Activated gamma-delta T cell (primary cell): ENCODE data around the gene SRCAP.
A peak's percentile ranks its signal among the peaks of the same experiment; 100 is the strongest.

Source experiments
- DNase-seq: peaks from one replicate; lab custom pipeline; 2025; lab: John Stamatoyannopoulos, UW

Gene SRCAP

GRCh38 chr16:30736995-30737793 lies 38.2 kb downstream of the SRCAP start:
- no peak for DNase-seq

DNA sequence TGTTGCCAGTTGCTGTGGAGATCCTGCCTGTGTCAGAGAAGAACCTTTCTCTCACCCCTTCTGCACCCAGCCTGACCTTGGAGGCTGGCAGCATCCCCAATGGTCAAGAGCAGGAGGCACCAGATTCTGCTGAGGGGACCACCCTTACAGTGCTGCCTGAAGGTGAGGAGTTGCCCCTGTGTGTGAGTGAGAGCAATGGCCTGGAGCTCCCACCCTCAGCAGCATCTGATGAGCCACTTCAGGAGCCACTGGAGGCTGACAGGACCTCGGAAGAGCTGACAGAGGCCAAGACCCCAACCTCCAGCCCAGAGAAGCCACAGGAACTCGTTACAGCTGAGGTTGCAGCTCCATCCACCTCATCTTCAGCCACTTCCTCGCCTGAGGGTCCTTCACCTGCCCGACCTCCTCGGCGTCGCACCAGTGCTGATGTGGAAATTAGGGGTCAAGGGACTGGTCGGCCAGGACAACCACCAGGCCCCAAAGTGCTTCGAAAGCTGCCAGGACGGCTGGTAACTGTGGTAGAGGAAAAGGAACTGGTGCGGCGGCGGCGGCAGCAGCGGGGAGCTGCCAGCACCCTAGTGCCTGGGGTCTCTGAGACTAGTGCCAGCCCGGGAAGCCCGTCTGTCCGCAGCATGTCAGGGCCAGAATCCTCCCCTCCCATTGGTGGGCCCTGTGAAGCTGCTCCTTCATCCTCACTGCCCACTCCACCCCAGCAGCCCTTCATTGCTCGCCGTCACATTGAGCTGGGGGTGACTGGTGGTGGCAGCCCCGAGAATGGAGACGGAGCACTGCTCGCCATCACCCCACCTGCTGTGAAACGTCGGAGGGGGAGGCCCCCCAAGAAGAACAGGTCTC lies 39.0 kb downstream of the SRCAP start:
- no peak for DNase-seq

GRCh38 chr16:30738984-30739951 lies 40.3 kb downstream of the SRCAP start:
- DNase-seq: no peak

- no peak for DNase-seq
Measured at GRCh38 chr16:30740364-30741251, 41.6 kb downstream of the SRCAP start.

DNA sequence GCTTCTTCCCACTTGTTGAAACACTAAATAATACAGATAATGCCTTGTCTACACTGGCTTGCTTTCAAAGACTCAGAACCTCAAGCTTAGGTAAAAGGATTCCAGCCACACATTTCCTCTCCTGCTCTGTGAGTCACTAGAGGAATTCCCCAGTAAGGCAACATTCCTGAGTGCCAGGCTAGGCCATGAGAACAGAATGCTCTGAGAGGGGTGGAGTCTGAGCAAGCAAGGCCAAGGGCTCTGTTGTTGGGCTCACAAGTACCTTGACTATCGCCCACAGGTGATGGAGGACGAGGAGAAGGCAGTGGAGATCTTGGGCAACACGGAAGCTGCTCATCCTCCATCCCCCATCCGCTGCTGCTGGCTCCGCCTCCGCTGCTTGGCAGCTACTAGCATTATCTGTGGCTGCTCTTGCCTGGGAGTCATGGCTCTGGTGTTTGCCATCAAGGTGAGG lies 42.5 kb downstream of the SRCAP start:
- no peak for DNase-seq

DNA sequence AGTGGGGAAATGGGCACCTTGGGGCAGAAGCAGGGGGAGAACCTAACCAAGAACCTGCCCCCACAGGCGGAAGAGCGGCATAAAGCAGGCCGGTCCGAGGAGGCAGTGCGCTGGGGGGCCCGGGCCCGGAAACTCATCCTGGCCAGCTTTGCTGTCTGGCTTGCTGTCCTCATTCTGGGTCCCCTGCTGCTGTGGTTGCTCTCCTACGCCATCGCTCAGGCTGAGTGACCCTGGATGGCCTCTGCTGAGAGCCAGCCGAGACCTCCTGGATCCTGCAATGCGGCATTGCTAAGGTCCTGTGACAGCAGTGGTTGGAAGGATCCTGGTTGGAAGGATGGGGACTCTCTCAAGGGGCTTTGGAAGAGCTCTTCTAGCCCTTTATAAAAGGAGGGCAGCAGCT lies 44.7 kb downstream of the SRCAP start:
- no peak for DNase-seq

DNA sequence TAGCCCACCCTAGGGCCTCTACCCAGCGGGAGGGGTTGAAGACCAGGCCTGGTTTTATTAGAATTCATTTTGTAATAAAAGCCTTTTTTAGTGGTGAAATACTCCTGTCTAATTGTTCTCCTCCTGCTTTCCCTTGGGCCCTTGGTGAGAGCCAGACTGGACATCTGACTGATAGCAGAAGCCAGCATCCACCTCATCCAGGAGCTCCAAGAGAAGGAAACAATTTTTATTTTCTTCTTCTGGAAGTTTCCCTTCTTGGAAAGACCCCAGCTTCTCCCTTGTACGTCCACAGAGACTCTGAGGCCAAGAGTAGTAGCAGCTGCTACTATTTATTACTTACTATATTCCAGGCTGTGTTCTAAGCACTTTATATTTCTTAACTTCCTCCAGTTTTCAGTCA lies 45.2 kb downstream of the SRCAP start:
- DNase-seq: no peak

DNA sequence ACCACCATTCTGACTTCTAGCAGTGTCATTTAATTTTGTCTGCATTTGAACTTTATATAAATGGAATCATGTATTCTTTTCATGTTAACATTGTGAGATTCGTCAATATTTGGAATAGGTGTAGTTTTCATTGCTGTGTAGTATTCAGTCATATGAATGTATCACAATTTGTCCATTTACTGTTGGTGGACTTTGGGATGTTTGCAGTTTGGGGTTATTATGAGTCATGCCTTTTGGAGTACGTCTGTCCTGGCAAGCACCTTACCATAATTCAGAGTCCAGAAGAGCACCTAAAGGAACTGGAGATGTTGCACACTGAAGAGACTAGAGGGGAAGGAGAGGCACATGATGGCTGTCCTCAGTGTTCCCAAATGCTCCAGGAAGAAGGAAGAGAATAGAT lies 46.1 kb downstream of the SRCAP start:
- no peak for DNase-seq

GRCh38 chr16:30746638-30747175 lies 47.7 kb downstream of the SRCAP start:
- DNase-seq: no peak

- DNase-seq: no peak
Measured at GRCh38 chr16:30747331-30747730, 48.4 kb downstream of the SRCAP start.

GRCh38 chr16:30747799-30748633 lies 49.0 kb downstream of the SRCAP start, which contains the start of gene PHKG2:
PHKG2 (plus strand) TSS chr16:30748425; CDS start chr16:30748821, 396 bp downstream.
- peak; percentile 95 for DNase-seq

DNA sequence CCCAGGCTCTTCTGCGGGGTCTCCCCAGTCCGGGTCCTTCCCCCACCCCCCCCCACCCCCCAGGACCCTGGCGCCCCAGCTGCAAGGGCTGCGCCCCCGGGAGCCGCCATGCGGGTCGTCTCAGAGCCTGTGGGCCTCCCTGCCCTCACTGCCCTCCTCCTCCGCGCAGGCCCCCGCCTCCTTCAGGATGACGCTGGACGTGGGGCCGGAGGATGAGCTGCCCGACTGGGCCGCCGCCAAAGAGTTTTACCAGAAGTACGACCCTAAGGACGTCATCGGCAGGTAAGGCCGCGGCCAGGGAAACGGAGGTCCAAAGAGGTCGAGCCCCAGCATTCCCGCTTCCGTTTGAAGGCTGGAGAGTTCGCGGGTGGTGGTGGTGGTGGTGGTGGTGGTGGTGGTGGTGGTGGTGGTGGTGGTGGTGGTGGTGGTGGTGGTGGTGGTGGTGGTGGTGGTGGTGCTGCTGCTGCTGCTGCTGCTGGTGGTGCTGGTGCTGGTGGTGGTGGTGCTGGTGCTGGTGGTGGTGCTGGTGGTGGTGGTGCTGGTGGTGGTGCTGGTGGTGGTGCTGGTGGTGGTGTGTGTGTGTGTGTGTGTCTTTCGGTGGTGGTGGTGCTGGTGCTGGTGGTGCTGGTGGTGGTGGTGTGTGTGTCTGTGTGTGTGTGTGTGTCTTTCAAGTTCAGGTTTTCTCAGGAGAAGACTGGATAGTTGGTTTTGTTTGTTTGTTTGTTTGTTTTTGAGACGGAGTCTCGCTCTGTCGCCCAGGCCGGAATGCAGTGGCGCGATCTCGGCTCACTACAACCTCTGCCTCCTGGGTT lies 49.9 kb downstream of the SRCAP start:
- DNase-seq: peak; percentile 56

- no peak for DNase-seq
Measured at GRCh38 chr16:30750201-30750600, 51.2 kb downstream of the SRCAP start.

- no peak for DNase-seq
Measured at GRCh38 chr16:30750876-30751465, 52.0 kb downstream of the SRCAP start.

- no peak for DNase-seq
Measured at GRCh38 chr16:30753596-30753995, 54.6 kb downstream of the SRCAP start.

GRCh38 chr16:30755955-30756780 lies 57.2 kb downstream of the SRCAP start:
- DNase-seq: no peak

DNA sequence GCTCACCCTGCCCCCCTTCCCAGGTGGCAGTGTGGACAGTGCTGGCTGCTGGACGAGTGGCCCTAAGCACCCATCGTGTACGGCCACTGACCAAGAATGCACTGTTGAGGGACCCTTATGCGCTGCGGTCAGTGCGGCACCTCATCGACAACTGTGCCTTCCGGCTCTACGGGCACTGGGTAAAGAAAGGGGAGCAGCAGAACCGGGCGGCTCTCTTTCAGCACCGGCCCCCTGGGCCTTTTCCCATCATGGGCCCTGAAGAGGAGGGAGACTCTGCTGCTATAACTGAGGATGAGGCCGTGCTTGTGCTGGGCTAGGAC lies 57.8 kb downstream of the SRCAP start:
- DNase-seq: no peak
